IPS-18a (cell line): ENCODE measurements around the gene HPRT1.

Experiments
- H3K27ac ChIP-seq: one replicate; pipeline ENCODE4 v1.5.1; 2013; ENCODE audit warnings: low read length
- H3K27me3 ChIP-seq: one replicate; pipeline ENCODE4 v1.6.1; 2013; ENCODE audit warnings: mild to moderate bottlenecking, low read length; ENCODE audit not compliant: control insufficient read depth, insufficient read depth
- H3K36me3 ChIP-seq: one replicate; pipeline ENCODE4 v1.6.1; 2013; ENCODE audit warnings: low read depth, low read length; ENCODE audit not compliant: control insufficient read depth
- H3K4me1 ChIP-seq: one replicate; pipeline ENCODE4 v1.6.1; 2013; ENCODE audit warnings: low read depth, low read length; ENCODE audit not compliant: control insufficient read depth
- H3K4me3 ChIP-seq: one replicate; pipeline ENCODE4 v1.5.1; 2013; ENCODE audit warnings: low read length
- H3K9ac ChIP-seq: one replicate; pipeline ENCODE4 v1.6.1; 2013; ENCODE audit warnings: mild to moderate bottlenecking, low read length, moderate library complexity
- H3K9me3 ChIP-seq: one replicate; pipeline ENCODE4 v1.6.1; 2013; ENCODE audit warnings: low read depth, low read length; ENCODE audit not compliant: control insufficient read depth

The HPRT1 gene

DNA sequence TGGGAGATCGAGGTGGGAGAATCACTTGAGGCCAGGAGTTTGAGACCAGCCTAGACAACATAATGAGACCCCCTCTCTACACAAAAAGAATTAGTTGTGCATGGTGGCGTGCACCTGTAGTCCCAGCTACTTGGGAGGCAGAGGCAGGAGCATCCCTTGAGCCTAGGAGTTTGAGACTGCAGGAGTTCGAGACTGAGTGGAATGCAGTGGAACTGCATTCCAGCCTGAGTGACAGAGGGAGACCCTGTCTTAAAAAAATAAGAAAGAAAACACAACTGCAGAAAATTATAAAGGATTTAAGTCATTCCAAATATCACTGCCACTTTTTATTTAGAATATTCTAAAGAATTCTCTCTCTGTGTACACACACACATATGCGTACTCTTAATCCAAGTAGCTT is 18.4 kb downstream of the HPRT1 start:
- H3K36me3 ChIP-seq = peaks cover 18% of the 10 kb centered on the region
- H3K27me3 ChIP-seq = no peaks in the 10 kb centered on the region
- H3K4me3 ChIP-seq = no peak overlapping the region
- peaks cover 14% of the 10 kb centered on the region for H3K9me3 ChIP-seq
- H3K9ac ChIP-seq = no peak overlapping the region
- H3K27ac ChIP-seq = no peak overlapping the region
- H3K4me1 ChIP-seq = no peaks in the 10 kb centered on the region

DNA sequence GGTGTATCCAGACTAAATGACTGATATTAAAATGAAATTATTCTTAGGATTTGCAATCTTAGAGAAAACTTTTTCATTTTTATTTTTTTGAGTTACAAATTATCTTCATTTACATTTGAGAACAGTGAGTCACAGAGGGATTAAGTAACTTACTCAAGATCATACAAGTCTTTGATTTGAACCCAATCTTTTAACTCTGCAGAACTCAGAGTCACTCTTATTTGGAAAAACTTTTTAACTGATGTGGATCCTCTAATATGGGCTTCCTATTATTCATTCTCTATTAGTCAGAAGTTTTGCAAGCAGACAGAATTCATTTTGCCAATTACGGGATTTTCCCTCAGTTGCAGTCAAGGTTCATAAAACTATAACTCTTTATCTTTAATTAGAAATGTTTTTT is 20.1 kb downstream of the HPRT1 start:
- Histone ChIP-seq H3K9me3 (peaks cover 14% of the 10 kb centered on the region), H3K27me3 (no peaks in the 10 kb centered on the region), H3K36me3 (peaks cover 18% of the 10 kb centered on the region), H3K4me3 (no peak overlapping the region), H3K4me1 (no peaks in the 10 kb centered on the region), H3K27ac (no peak overlapping the region), H3K9ac (no peak overlapping the region)

GRCh38 chrX:134481339-134481738 is 21.4 kb downstream of the HPRT1 start:
- peaks cover 18% of the 10 kb centered on the region for H3K9me3 ChIP-seq
- H3K27ac ChIP-seq = no peak overlapping the region
- H3K4me1 ChIP-seq = no peaks in the 10 kb centered on the region
- H3K27me3 ChIP-seq = no peaks in the 10 kb centered on the region
- H3K4me3 ChIP-seq = no peak overlapping the region
- H3K9ac ChIP-seq = no peak overlapping the region
- H3K36me3 ChIP-seq = peaks cover 6% of the 10 kb centered on the region

DNA sequence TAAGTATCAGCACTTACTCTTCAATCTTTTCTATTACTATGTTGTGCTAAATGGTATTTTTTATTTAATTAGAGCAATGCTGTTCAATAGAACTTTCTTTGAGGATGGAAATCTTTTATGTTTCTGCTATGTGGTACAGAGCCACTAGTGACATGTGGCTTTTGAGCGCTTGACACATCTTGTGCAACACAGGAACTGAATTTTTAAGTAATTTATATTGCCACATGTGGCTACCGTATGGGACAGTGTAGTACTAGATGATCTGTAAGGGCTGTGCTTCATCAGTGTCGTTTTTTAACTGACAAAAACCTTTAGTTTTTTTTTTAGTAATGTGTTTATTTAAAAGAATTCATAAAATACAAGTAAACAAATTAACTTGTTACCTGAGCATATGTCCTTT is 22.4 kb downstream of the HPRT1 start:
- H3K36me3 ChIP-seq = peaks cover 8% of the 10 kb centered on the region
- H3K9ac ChIP-seq = no peak overlapping the region

DNA sequence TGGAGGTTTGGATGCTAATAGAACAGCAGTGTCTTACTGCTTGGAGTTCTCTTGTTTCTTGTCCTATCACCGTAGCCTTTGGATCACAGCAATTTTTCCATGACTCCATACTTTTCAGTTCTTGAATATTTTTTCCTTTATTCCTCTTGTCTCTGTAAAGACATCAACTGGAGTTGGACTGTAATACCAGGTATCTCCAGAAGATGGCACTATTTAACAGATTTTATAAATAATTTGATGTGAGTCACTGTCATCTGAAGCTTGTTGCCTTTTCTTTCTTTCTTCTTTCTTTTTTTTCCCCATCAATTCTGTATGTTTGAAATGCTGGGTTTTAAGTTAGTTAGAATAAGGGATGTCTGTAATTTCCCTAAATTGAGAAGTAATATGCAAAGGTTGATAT is 24.1 kb downstream of the HPRT1 start:
- Histone ChIP-seq H3K9ac (no peak overlapping the region), H3K9me3 (peaks cover 19% of the 10 kb centered on the region), H3K4me1 (no peaks in the 10 kb centered on the region), H3K4me3 (no peak overlapping the region), H3K27ac (no peak overlapping the region), H3K36me3 (peaks cover 13% of the 10 kb centered on the region), H3K27me3 (no peaks in the 10 kb centered on the region)

More for the DNA sequence above, 22.4 kb downstream of the HPRT1 start:
- Histone ChIP-seq H3K4me3 (no peak overlapping the region), H3K27me3 (no peaks in the 10 kb centered on the region), H3K9me3 (peaks cover 18% of the 10 kb centered on the region), H3K4me1 (no peaks in the 10 kb centered on the region), H3K27ac (no peak overlapping the region)

DNA sequence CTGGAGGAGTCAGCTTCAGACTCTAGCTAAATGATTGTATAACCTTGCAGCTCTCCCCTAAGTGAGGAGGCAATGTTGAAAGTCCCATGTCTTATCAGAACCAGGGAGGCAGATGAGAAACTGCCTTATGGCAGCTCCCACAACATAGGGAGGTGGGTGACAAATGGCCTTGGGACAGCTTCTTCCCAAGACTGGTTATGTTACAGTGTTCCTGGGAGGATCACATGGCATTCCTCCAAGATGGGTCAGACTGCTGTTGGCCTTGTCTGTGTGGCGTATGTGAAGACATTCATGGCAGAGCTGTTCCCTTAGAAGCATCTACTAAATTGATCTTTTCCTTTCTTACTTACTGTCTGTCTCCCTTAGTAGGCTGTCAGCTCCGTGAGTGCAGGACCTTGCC is 42.0 kb downstream of the HPRT1 start:
- Histone ChIP-seq H3K9me3 (peaks cover 8% of the 10 kb centered on the region), H3K27ac (no peak overlapping the region), H3K9ac (no peak overlapping the region), H3K36me3 (peaks cover 10% of the 10 kb centered on the region), H3K4me3 (no peak overlapping the region), H3K27me3 (no peaks in the 10 kb centered on the region), H3K4me1 (no peaks in the 10 kb centered on the region)

GRCh38 chrX:134502686-134503085 is 42.7 kb downstream of the HPRT1 start:
- peaks cover 8% of the 10 kb centered on the region for H3K9me3 ChIP-seq
- H3K36me3 ChIP-seq = peaks cover 10% of the 10 kb centered on the region
- H3K9ac ChIP-seq = no peak overlapping the region
- no peaks in the 10 kb centered on the region for H3K4me1 ChIP-seq
- no peak overlapping the region for H3K4me3 ChIP-seq
- no peak overlapping the region for H3K27ac ChIP-seq
- H3K27me3 ChIP-seq = no peaks in the 10 kb centered on the region

GRCh38 chrX:134512566-134512965 is 52.6 kb downstream of the HPRT1 start:
- no peaks in the 10 kb centered on the region for H3K27me3 ChIP-seq
- no peak overlapping the region for H3K9ac ChIP-seq
- no peak overlapping the region for H3K4me3 ChIP-seq
- peaks cover 4% of the 10 kb centered on the region for H3K9me3 ChIP-seq
- no peaks in the 10 kb centered on the region for H3K36me3 ChIP-seq
- H3K27ac ChIP-seq = no peak overlapping the region
- no peaks in the 10 kb centered on the region for H3K4me1 ChIP-seq

GRCh38 chrX:134513091-134513490 is 53.1 kb downstream of the HPRT1 start:
- H3K27me3 ChIP-seq = no peaks in the 10 kb centered on the region
- H3K4me3 ChIP-seq = no peak overlapping the region
- no peak overlapping the region for H3K27ac ChIP-seq
- no peak overlapping the region for H3K9ac ChIP-seq
- no peaks in the 10 kb centered on the region for H3K4me1 ChIP-seq
- H3K36me3 ChIP-seq = no peaks in the 10 kb centered on the region
- peaks cover 4% of the 10 kb centered on the region for H3K9me3 ChIP-seq

DNA sequence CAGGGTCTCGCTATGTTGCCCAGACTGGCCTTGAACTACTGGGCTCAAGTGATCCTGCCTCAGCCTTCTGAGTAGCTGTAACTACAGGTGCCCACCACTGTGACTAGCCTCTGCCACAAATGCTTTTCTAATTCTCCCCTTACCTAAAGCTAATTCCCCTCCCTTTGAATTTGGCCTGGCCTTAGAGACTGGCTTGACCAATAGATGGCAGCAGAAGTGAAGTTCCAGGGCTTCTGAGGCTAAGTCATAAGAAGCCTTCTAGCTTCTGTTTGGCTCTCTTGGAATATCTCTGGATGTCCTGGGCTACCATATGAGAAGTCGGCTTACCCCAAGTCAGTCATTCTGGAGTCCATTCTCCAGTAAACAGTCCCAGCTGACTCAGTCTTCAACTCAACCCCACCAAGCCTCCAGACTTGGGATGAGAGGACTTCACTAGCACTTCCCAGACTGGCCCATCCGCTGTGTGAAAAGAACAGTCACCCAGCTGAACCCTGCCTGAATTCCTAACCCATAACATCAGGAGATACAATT is 61.0 kb downstream of the HPRT1 start:
- no peak overlapping the region for H3K4me3 ChIP-seq
- H3K36me3 ChIP-seq = no peaks in the 10 kb centered on the region
- H3K9me3 ChIP-seq = peaks cover 9% of the 10 kb centered on the region
- no peak overlapping the region for H3K9ac ChIP-seq
- no peaks in the 10 kb centered on the region for H3K27me3 ChIP-seq
- H3K4me1 ChIP-seq = no peaks in the 10 kb centered on the region
- H3K27ac ChIP-seq = no peak overlapping the region

DNA sequence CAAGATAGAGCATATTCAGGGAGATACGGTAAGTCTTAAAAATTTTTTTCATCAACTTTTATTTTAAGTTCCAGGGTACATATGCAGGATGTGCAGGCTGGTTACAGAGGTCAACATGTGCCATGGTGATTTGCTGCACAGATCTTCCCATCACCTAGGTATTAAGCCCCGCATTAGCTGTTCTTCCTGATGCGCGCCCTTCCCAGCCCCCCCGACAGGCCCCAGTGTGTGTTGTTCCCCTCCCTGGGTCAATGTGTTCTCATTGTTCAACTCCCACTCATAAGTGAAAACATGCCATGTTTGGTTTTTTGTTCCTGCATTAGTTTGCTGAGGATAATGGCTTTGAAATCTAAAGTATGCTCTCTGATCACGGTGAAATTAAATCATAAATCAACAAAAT is 64.2 kb downstream of the HPRT1 start:
- no peak overlapping the region for H3K4me3 ChIP-seq
- no peaks in the 10 kb centered on the region for H3K27me3 ChIP-seq
- H3K36me3 ChIP-seq = no peaks in the 10 kb centered on the region
- H3K27ac ChIP-seq = no peak overlapping the region
- H3K4me1 ChIP-seq = no peaks in the 10 kb centered on the region
- H3K9me3 ChIP-seq = peaks cover 9% of the 10 kb centered on the region
- no peak overlapping the region for H3K9ac ChIP-seq

DNA sequence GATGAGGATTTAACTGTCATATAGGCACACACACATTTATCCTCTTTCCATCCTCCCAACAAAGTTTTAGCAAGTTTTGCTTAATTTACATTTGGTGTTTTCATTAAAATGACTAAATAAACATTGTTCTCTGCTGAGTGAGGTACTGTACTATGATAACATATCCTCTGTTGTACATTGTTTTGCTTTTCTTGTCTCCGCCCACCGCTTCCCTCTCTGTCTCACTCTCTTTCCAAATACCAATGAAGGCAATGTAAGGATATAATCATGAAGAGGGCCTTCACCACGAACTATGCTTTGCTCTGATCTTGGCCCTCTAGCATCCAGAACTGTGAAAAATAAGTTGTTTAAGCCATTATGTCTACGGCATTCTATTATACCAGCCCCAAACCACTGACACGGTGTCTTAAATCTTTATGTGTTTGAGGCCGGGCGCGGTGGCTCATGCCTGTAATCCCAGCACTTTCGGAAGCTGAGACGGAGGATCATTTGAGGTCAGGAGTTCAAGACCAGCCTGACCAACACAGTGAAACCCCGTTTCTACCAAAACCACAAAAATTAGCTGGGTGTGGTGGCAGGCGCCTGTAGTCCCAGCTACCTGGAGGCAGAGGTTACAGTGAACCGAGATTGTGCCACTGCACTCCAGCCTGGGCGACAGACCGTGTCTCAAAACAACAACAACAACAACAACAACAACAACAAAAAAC is 65.3 kb downstream of the HPRT1 start:
- Histone ChIP-seq H3K4me1 (no peaks in the 10 kb centered on the region), H3K27ac (no peak overlapping the region), H3K9me3 (peaks cover 4% of the 10 kb centered on the region), H3K9ac (no peak overlapping the region), H3K27me3 (no peaks in the 10 kb centered on the region), H3K4me3 (no peak overlapping the region), H3K36me3 (no peaks in the 10 kb centered on the region)
